Fibroblast of pulmonary artery (primary cell): ENCODE measurements around the gene ABCC6.
"Not testable (repeated sequence)": the region's sequence is repeated elsewhere in the genome, so short reads cannot be mapped to it uniquely, and the experiment has no call there.

Source experiments
- DNase-seq: peaks from one replicate; pipeline ENCODE4 v3.0.0-alpha.2; 2010; ENCODE audit warnings: low read depth
- H3K4me3 ChIP-seq: replicated peaks from 2 replicates; pipeline ENCODE4 v1.5.1; 2011; ENCODE audit warnings: low read depth, mild to moderate bottlenecking, control low read depth, low read length, moderate library complexity
- TF ChIP-seq, protein P1 (sequence below): IDR thresholded peaks from 2 replicates; pipeline ENCODE4 v1.5.1; 2011; ENCODE audit warnings: mild to moderate bottlenecking, control low read depth, low read length, inconsistent platforms; ENCODE audit errors: missing control alignments

Gene ABCC6

DNA sequence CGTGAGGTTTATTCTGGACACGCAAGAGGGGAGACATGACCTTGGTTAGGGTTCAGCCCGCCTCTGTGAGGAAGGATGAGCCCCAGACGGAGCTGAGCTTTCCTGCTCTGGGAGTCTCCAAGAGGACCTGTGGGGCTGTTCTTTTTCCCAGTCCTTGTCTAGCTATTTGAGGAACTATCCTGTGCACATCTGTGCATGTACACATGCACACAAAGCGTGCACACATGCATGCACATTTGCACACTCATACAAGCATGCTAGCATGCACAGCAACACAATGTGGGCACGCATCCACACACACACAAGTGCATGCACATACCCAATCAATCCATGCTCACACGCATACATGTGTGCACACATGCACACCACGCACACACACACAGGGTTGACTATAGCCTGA, 40.4 kb downstream of the ABCC6 start:
- TF ChIP-seq, protein P1, sequence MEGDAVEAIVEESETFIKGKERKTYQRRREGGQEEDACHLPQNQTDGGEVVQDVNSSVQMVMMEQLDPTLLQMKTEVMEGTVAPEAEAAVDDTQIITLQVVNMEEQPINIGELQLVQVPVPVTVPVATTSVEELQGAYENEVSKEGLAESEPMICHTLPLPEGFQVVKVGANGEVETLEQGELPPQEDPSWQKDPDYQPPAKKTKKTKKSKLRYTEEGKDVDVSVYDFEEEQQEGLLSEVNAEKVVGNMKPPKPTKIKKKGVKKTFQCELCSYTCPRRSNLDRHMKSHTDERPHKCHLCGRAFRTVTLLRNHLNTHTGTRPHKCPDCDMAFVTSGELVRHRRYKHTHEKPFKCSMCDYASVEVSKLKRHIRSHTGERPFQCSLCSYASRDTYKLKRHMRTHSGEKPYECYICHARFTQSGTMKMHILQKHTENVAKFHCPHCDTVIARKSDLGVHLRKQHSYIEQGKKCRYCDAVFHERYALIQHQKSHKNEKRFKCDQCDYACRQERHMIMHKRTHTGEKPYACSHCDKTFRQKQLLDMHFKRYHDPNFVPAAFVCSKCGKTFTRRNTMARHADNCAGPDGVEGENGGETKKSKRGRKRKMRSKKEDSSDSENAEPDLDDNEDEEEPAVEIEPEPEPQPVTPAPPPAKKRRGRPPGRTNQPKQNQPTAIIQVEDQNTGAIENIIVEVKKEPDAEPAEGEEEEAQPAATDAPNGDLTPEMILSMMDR = no peak
- H3K4me3 ChIP-seq = no peak overlapping the region
- DNase-seq = no peak

DNA sequence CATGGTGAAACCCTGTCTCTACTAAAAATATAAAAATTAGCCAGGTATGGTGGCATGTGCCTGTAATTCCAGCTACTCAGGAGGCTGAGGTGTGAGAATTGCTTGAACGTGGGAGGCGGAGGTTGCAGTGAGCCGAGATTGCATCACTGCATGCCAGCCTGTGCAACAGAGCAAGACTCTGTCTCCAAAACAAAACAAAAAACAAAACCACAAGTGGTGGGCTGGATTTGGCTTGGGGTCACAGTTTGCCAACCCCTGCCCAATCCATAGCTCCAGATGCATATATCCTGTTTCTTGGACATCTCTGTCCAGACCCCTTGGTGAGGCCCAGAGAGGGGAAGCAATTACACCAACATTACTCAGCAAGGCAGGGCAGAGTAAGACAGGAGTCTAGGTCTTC, 41.5 kb downstream of the ABCC6 start:
- not testable (repeated sequence) for H3K4me3 ChIP-seq
- DNase-seq = peak; percentile 12

DNA sequence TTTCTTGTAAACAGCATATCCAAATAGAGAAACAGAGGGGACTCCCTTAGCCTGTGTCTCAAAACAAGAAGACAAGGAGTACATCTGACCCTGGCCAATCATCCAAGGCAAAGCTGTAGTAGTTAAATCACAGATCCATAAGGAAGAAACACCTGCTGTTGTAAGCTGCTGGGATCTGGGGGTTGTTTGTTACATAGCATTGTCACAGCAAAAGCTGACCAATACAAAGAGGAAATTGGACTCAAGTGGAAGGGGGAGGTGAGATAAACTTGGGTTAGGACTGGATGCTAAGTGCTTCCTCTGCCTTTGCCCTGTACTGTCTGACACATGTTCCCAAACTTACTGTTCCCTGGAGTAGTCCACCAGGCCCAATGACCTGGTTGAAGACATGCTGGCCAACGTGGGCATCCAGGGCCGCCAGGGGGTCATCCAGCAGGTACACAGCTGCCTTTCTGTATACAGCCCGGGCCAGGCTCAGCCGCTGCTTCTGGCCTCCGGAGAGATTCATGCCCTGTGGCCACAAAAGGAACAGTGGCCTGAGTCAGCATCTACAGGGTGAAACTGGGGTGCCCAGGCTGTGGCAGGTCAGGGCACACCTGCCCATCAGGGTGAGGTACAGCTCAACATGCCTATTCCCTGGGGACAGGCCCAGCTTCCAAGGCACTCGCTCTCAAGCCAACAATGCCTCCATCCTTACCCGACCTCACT, 44.7 kb downstream of the ABCC6 start:
- TF ChIP-seq, protein P1 = no peak
- H3K4me3 ChIP-seq = no peak overlapping the region
- no peak for DNase-seq

DNA sequence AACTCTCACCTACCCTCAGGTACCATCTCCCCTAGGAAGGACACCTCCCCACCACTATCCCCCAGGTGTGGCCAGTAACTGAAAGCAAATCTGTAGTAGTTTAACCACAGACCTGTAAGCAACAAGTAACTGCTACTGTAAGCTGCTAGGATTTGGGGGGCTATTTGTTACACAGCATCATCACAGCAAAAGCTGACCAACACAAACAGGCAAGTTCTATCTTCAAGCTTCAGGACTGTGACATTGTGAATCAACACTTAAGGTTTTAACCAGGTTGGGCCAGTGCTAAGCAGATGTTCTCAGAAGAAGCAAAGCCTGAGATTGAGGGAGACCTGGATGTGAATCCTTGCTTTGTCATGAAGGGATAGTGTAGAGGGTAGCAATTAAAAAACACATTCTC, 47.0 kb downstream of the ABCC6 start:
- TF ChIP-seq, protein P1 = no peak
- DNase-seq = no peak
- H3K4me3 ChIP-seq = no peak overlapping the region

DNA sequence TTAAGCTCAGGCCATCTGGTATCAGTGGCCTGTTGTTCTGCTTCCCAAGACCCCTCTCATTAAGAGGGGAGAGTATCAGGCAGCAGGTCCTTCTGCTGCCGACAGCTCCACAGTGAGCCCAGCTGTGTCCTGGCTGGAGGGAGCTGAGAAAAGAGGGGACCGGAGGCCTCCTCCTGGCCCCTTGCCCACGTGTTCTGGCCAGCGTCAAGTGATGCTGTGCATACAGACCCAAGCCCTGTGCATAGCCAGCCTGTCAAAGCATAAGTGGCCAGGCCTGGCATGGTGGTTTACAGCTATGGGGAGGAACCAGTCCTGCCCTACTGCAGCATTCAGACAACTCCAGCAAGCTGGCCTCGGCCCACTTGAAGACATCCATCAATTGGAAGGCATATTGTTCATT, 48.0 kb downstream of the ABCC6 start:
- H3K4me3 ChIP-seq = no peak overlapping the region
- TF ChIP-seq, protein P1 = no peak
- no peak for DNase-seq

DNA sequence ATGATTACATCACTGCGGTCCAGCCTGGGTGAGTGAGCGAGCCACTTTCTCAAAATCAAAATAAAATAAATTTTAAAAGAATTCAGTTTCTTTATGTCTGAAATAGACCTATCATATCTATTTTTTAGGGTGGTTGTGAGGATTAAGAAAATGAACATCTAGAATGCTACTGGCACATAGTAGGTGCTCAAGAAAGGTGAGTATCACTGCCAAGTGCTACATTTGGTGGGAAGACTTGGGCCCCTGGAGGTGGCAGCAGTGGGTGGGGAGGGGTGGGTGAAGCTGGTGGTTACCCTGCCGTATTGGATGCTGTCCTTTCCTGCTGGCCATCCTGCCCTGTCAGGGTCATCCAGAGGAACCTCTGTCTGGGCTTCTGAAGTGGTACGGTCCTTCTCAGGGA, 50.3 kb downstream of the ABCC6 start:
- DNase-seq = no peak
- TF ChIP-seq, protein P1 = no peak

DNA sequence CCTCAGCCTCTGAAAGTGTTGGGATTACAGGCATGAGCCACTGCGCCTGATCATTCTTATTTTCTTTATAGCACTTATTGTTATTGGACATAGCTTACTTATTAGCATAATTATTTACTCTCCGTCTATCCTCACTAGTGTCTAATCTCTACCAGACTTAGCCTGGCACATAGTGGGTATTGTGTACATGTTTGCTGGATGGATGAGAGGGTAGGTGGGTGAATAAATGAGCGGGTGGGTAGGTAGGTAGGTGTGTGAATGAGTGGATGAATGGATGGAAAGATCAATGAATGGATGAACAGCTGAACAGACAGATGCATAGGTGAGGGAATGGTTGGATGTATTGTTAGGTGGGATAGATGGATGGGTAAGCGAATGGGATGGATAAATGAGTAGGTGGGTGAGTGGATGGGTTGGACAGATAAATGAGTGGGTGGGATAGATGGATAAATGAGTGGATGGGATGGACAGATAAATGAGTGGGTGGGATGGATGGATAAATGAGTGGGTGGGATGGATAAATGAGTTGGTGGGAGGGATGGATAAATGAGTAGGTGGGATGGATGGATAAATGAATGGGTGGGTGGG, 51.9 kb downstream of the ABCC6 start:
- TF ChIP-seq, protein P1 = no peak
- H3K4me3 ChIP-seq = no peak overlapping the region

More for the DNA sequence above, 50.3 kb downstream of the ABCC6 start:
- no peak overlapping the region for H3K4me3 ChIP-seq

More for the DNA sequence above, 51.9 kb downstream of the ABCC6 start:
- no peak for DNase-seq
